HCT116 (cell line): ENCODE measurements around the gene RCC2.

Source experiments
- CTCF ChIP-seq, 3 experiments: fragments of 200-600 bp in 1 of 3; sonication (generic) in 1 of 3; IDR thresholded peaks in 2 of 3; conservative IDR thresholded peaks in 1 of 3; 2 replicates each; pipeline ENCODE4 v1.5.1; 2012 to 2017; ENCODE audit warnings: low read depth in 2 of 3, low read length in 2 of 3, antibody characterized with exemption in 1 of 3, borderline replicate concordance in 1 of 3, control low read depth in 1 of 3, mild to moderate bottlenecking in 1 of 3, mixed read lengths in 1 of 3, mixed run types in 1 of 3, moderate library complexity in 1 of 3; ENCODE audit not compliant: insufficient read depth in 1 of 3
- POLR2A ChIP-seq: IDR thresholded peaks from 2 replicates; pipeline ENCODE4 v1.7.0; 2011; ENCODE audit warnings: borderline replicate concordance; ENCODE audit not compliant: insufficient read depth, insufficient read length; ENCODE audit errors: extremely low read depth
- POLR2AphosphoS5 ChIP-seq: IDR thresholded peaks from 2 replicates; pipeline ENCODE4 v1.6.1; 2011; ENCODE audit warnings: mild to moderate bottlenecking, low read depth, low read length, moderate library complexity
- TF ChIP-seq, protein P1 (sequence below): IDR thresholded peaks from 2 replicates; pipeline ENCODE4 v1.6.1; 2012

DNA sequence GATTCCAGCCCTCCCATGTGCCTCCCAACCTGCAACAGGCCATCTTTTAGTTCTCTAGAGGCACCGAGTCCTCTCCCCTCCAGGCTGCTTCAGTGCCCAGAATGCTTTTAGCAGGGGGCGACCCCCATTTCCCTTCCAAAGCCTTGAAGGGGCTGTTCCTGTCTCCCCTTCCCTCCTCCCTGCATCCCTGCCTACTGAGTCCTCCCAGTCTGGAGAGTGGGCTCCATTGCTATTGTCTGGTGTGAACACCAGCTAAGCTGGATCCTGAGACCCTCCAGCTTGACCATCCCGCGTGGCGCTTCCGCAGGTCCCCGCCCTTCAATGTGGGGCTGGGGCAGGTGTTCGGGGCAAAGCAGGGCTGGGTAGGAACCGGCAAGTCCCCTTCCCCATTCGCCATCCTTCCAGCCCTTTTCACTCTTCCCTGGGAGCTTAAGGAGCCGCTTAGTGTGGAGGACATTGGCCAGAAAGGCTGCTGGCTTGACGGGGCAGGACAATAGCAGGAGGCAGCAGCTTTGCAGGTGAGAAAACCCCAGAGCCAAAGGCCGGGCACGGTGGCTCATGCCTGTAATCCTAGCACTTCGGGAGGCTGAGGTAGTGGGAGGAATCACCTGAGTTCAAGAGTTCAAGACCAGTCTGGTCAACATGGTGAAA is 35.3 kb downstream of the RCC2 start:
- no peak for TF ChIP-seq CTCF (IDR thresholded peaks at IDR 0.05 in 2 of 3, conservative IDR thresholded peaks at IDR 0.05 in 1 of 3; ENCODE audit: borderline replicate concordance in 1 of 3, insufficient read depth in 1 of 3, low read depth in 2 of 3, low read length in 2 of 3)
- no peak for TF ChIP-seq POLR2AphosphoS5
- no peak for TF ChIP-seq POLR2A
- TF ChIP-seq, protein P1, sequence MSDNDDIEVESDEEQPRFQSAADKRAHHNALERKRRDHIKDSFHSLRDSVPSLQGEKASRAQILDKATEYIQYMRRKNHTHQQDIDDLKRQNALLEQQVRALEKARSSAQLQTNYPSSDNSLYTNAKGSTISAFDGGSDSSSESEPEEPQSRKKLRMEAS = no peak
